HG02798 (cell line): ENCODE results near the gene NFKBIZ.
"Not testable (repeated sequence)": the region's sequence is repeated elsewhere in the genome, so short reads cannot be mapped to it uniquely, and the experiment has no call there.

Experiments used
- ATAC-seq: cut with Tn5 transposase; IDR thresholded peaks from one replicate; pipeline ENCODE4 v1.9.1; 2021; ENCODE audit warnings: mild to moderate bottlenecking; ENCODE audit not compliant: unreplicated experiment, poor library complexity

Gene NFKBIZ

DNA sequence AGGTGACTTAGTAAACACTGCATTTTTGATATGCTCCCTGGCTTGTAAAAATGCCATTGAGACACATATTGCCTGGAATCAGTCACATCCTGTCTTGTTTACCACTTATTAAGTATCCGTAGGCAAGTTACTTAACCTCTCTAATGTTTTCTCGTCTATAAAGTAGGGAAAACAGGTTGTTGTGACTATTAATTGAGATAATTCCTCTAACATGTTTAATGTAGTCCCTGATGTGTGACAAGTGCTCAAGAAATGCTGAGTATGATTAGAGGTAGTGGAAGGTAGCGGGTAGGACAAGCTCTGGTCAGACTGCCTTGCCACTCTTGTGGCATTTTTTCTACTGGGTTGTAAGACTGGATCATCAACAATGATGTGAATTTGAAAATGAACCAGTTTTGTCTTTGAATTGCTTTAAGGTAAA lies 54.1 kb downstream of the NFKBIZ start:
- no peak for ATAC-seq

DNA sequence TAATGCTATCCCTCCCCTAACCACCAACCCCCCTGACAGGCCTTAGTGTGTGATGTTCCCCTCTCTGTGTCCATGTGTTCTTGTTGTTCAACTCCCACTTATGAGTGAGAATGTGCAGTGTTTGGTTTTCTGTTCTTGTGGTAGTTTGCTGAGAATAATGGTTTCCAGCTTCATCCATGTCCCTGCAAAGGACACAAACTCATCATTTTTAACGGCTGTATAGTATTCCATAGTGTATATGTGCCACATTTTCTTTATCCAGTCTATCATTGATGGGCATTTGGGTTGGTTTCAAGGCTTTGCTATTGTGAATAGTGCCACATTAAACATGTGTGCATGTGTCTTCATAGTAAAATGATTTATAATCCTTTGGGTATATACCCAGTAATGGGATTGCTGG lies 56.3 kb downstream of the NFKBIZ start:
- ATAC-seq: not testable (repeated sequence)
